Hepatocyte (in vitro differentiated cells): Measurements from ENCODE around the gene HTR3E.

ENCODE experiments used
- CTCF ChIP-seq: fragments of 200-600 bp; sonication (generic); IDR thresholded peaks from 2 replicates; pipeline ENCODE4 v1.5.1; 2016; ENCODE audit warnings: antibody characterized with exemption, mild to moderate bottlenecking; ENCODE audit not compliant: poor library complexity
- EZH2 ChIP-seq: fragments of 200-600 bp; sonication (generic); IDR thresholded peaks from 2 replicates; pipeline ENCODE4 v1.6.1; 2016; ENCODE audit warnings: antibody characterized with exemption, mild to moderate bottlenecking, borderline replicate concordance

DNA sequence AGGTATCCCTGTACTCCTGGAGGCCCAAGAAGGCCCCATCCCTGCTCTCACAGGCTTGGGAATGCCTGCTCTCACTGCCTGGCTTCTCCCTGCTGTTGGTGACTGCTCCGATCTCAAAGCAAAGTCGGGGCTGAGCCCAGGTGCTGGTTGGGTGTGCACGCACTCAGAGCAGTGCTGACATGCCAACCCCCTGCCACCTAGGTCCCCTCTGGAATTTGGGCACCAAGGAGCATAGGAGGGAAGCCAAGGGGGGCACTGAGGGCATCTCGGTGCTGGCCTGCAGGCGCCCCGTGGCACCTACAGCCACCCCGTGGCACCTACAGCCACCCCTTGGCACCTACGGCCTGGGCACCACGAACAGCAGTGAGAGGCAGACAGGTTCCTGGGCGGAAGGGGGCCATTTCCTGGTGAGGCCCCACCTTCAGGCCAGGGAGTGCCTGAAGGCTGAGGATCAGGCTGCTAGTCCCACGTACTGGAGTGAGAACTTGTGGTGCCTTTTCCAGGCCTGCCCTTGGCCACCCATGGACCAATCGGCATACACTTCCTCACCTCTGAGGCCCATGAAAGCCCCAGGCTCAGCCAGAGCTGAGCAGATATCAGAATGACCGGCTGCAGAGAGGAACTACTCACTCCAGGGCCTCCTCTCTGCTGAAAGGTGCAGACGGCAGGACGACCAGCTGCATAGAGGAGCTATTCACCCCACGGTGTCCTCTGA, 15.6 kb upstream of the HTR3E start:
- TF ChIP-seq CTCF (no peak), EZH2 (no peak)
